Transverse colon (tissue), 4 donors: ENCODE data around the gene LYZL1. TPM values are rescaled to one million over a fixed set of nuclear protein-coding genes. Genes with fewer than 3 reads are reported as not detected.

ENCODE experiments used
- DNase-seq: peaks from one replicate; pipeline ENCODE4 v3.0.0-alpha.2; 2019
- H3K27ac ChIP-seq, 4 donors: fragments of 200-600 bp; sonication (generic); 2 replicates each; pipeline ENCODE4 v1.5.1; 2016 to 2018; ENCODE audit warnings: inconsistent platforms in 4 of 4
- H3K27me3 ChIP-seq: fragments of 200-600 bp; sonication (generic); 2 replicates; pipeline ENCODE4 v1.5.1; 2017; ENCODE audit warnings: inconsistent platforms
- H3K36me3 ChIP-seq, 4 donors: fragments of 200-600 bp; sonication (generic); 2 replicates each; pipeline ENCODE4 v1.5.1; 2017 to 2019; ENCODE audit warnings: inconsistent platforms in 4 of 4
- H3K4me1 ChIP-seq, 4 donors: fragments of 200-600 bp; sonication (generic); 2 replicates each; pipeline ENCODE4 v1.5.1; 2017 to 2020; ENCODE audit warnings: inconsistent platforms in 4 of 4
- H3K4me3 ChIP-seq, 4 donors: fragments of 200-600 bp; sonication (generic); 1 replicate in 1 of 4; 2 replicates in 3 of 4; pipeline versions ENCODE4 v1.5.1 to v1.6.1; 2017 to 2019; ENCODE audit warnings: inconsistent platforms in 4 of 4
- H3K9me3 ChIP-seq, 2 donors: fragments of 200-600 bp; sonication (generic); 2 replicates each; pipeline ENCODE4 v1.5.1; 2017 to 2019; ENCODE audit warnings: inconsistent platforms in 2 of 2
- EP300 ChIP-seq: sonication (generic); formaldehyde crosslinking; IDR thresholded peaks from one replicate; pipeline ENCODE4 v1.6.1; 2017; ENCODE audit warnings: antibody characterized with exemption, low read depth
- POLR2A ChIP-seq: fragments of 450-650 bp; IDR thresholded peaks from one replicate; pipeline ENCODE4 v1.6.1; 2016; ENCODE audit warnings: antibody characterized with exemption, mild to moderate bottlenecking, moderate library complexity
- POLR2AphosphoS5 ChIP-seq, 3 donors: sonication (generic); formaldehyde crosslinking; IDR thresholded peaks; one replicate each; pipeline ENCODE4 v1.6.1; 2016; ENCODE audit warnings: antibody characterized with exemption in 3 of 3
- WGBS, 2 donors: methylation state at CpG; one replicate each; pipeline ENCODE4 v1.1.5; 2018; ENCODE audit warnings: low coverage in 1 of 2; 5-methylcytosine and 5-hydroxymethylcytosine counted together
- in situ Hi-C, 4 donors: fragments of 200-750 bp; cut with MboI; loops; one replicate each; pipeline versions ENCODE4 v1.15.0 to v1.15.1; 2017; ENCODE audit warnings: low sequenced_read_pairs in 3 of 4, low pct_ligation_motif_present in 1 of 4, low pct_unique_long_range_greater_than_20kb in 1 of 4
- intact Hi-C: fragments of 100-400 bp; cut with DNase I; formaldehyde crosslinking; loops from one replicate; pipeline ENCODE4 v1.15.1; 2023; ENCODE audit warnings: low total_unique reads
- total RNA-seq, 4 donors: library from RNA; depleted of rRNA; stranded (reverse); fragments of >200 nt; gene quantifications; one replicate each; pipeline ENCODE4 v1.1.0, GENCODE V29; 2016
- TF ChIP-seq, protein P1 (sequence below), 5 experiments: fragments of 200-600 bp in 3 of 5; fragments of 450-650 bp in 2 of 5; sonication (generic) in 3 of 5; IDR thresholded peaks; 1 replicate in 2 of 5; 2 replicates in 3 of 5; pipeline ENCODE4 v1.5.1; 2016 to 2017; ENCODE audit warnings: antibody characterized with exemption in 5 of 5, inconsistent platforms in 3 of 5, mild to moderate bottlenecking in 2 of 5, moderate library complexity in 1 of 5

Gene LYZL1
- total RNA-seq, 4 donors from 2014 or later = not detected

DNA sequence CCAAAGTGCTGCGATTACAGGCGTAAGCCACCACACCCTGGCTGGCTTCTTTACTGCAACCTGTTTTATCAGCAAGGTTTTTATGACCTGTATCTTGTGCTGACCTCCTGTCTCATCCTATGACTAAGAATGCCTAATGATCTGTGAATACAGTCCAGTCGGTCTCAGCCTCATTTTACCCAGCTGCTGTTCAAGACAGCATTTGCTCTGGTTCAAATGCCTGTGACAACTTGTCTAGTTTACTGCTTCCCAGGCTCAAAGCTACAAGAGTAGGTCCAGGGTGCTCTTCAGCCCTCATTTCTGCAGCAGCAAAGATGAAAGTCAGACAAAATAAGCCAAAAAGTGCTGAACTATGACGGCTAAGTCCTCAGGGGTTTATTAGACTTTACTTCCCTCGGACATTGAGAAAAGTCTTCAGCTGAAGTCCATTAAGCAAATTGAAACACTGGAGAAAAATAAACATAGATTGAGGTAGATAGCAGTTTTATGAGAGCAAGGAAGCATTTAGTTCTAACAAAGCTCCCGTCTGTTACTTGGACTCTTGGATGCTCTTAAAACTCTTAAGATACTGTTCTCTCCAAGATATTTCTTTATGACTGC is 12.5 kb upstream of the LYZL1 start:
- Histone ChIP-seq H3K36me3 (no peaks in the 10 kb centered on the region), H3K4me3 (no peak overlapping the region), H3K9me3 (no peaks in the 10 kb centered on the region), H3K27me3 (no peaks in the 10 kb centered on the region), H3K27ac (no peak overlapping the region), H3K4me1 (no peaks in the 10 kb centered on the region)
- no peak for DNase-seq
- TF ChIP-seq EP300 (no peak), POLR2AphosphoS5 (IDR thresholded peaks at IDR 0.05) (no peak), POLR2A (no peak)
- TF ChIP-seq, protein P1, sequence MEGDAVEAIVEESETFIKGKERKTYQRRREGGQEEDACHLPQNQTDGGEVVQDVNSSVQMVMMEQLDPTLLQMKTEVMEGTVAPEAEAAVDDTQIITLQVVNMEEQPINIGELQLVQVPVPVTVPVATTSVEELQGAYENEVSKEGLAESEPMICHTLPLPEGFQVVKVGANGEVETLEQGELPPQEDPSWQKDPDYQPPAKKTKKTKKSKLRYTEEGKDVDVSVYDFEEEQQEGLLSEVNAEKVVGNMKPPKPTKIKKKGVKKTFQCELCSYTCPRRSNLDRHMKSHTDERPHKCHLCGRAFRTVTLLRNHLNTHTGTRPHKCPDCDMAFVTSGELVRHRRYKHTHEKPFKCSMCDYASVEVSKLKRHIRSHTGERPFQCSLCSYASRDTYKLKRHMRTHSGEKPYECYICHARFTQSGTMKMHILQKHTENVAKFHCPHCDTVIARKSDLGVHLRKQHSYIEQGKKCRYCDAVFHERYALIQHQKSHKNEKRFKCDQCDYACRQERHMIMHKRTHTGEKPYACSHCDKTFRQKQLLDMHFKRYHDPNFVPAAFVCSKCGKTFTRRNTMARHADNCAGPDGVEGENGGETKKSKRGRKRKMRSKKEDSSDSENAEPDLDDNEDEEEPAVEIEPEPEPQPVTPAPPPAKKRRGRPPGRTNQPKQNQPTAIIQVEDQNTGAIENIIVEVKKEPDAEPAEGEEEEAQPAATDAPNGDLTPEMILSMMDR (IDR thresholded peaks at IDR 0.05) = no peak
- intact Hi-C loops (no loop called here), in situ Hi-C loops (no loop called here)
- 50 to 51% methylated on average over 3 to 6 of the region's 6 CpGs for WGBS, 2 donors

DNA sequence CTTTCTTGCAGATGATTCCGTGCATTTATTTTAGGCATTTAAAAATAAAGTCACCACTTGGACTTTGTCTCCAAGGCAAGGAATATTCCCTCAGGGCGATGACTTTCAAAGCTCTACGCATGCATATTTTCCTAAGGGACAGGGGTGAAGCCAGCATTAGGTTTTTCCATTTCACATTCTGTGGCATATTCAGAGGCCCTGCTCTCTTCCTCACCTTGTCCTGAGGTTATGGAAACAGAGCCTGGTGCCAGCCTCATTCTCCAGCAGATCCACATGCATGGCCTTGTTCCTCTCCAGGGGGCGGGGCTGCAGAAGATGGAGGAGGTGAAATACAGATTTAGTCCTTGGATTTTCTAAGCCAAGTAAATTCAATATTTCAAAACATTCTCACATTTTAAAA is 11.6 kb upstream of the LYZL1 start:
- H3K4me3 ChIP-seq = no peak overlapping the region
- TF ChIP-seq, protein P1 (IDR thresholded peaks at IDR 0.05) = no peak
- TF ChIP-seq POLR2AphosphoS5 (IDR thresholded peaks at IDR 0.05) = no peak
- no peak for TF ChIP-seq EP300
- TF ChIP-seq POLR2A = no peak
- H3K4me1 ChIP-seq = no peaks in the 10 kb centered on the region
- no peak overlapping the region for H3K27ac ChIP-seq
- no peaks in the 10 kb centered on the region for H3K36me3 ChIP-seq
- H3K9me3 ChIP-seq = no peaks in the 10 kb centered on the region
- in situ Hi-C loops = no loop called here
- no peaks in the 10 kb centered on the region for H3K27me3 ChIP-seq
- 83 to 88% methylated on average over 2 to 4 of the region's 4 CpGs for WGBS, 2 donors
- DNase-seq = no peak
- intact Hi-C loops = no loop called here

DNA sequence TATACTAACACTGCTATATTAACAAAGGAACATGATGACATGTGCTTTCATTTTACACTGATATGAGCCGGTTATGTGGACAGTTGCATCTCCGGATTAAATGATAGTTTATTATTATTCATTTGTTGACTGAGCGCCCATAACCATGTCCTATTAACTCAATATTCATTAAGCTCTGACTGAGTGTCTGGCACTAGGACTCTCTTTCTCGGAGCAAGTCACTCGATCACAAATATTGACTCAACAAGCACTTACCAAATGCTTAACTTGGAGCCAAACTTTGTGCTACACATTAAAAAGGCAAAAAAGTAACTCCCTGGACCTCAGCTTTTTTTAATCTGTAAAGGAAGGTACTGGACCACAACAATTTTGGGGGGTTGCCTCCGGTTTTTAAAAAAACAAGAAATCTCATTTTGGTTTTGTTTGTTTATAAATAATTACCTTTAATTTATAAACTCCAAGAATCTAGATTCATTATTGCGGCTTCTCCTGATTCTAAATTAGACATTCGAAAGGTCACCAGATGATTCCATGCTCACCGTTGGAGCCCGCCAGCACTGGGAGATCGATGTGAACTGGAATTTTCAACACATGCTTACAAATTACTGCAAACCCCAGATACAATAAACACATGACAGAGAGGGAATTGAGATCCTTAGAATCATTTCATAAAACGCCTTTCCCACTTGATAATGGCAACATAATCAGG is 8.9 kb upstream of the LYZL1 start:
- no peak overlapping the region for H3K4me3 ChIP-seq
- H3K27ac ChIP-seq = no peak overlapping the region
- no peaks in the 10 kb centered on the region for H3K27me3 ChIP-seq
- no peaks in the 10 kb centered on the region for H3K9me3 ChIP-seq
- in situ Hi-C loops = no loop called here
- WGBS, 2 donors = 70 to 74% methylated on average over 12 of the region's 12 CpGs
- intact Hi-C loops = no loop called here
- no peak for DNase-seq
- H3K4me1 ChIP-seq = no peaks in the 10 kb centered on the region
- TF ChIP-seq, protein P1 (IDR thresholded peaks at IDR 0.05) = no peak
- TF ChIP-seq POLR2A (no peak), EP300 (no peak), POLR2AphosphoS5 (IDR thresholded peaks at IDR 0.05) (no peak)
- H3K36me3 ChIP-seq = no peaks in the 10 kb centered on the region

DNA sequence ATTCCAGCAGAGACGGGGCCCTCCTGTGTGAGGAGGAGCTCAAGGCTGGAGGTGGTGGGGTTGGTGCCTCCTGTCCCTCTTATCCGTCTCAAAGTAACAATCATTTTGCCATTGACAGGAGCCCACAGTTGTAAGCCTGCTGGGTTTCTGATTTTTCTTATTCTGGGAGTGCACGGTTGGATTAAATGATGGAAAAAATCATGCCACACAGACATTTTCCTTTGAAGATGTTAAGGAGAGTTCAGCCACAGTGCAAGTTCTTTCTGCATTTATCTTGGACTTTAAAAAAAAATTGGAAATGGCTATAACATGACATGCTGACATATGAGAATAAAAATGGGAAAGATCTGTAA is 8.4 kb upstream of the LYZL1 start:
- no peak overlapping the region for H3K27ac ChIP-seq
- no peak overlapping the region for H3K4me3 ChIP-seq
- no peak for TF ChIP-seq POLR2AphosphoS5 (IDR thresholded peaks at IDR 0.05)
- TF ChIP-seq, protein P1 (IDR thresholded peaks at IDR 0.05) = no peak
- TF ChIP-seq POLR2A = no peak
- TF ChIP-seq EP300 = no peak
- H3K4me1 ChIP-seq = no peaks in the 10 kb centered on the region
- no peaks in the 10 kb centered on the region for H3K9me3 ChIP-seq
- intact Hi-C loops (no loop called here), in situ Hi-C loops (no loop called here)
- no peaks in the 10 kb centered on the region for H3K36me3 ChIP-seq
- 68 to 80% methylated on average over 2 to 3 of the region's 3 CpGs for WGBS, 2 donors
- H3K27me3 ChIP-seq = no peaks in the 10 kb centered on the region
- DNase-seq = no peak
